ENCODE data around the gene TRIP12. TPM values are rescaled to one million over a fixed set of nuclear protein-coding genes. Genes with fewer than 3 reads are reported as not detected.
A peak's percentile ranks its signal among the peaks of the same experiment; 100 is the strongest.
"Not testable (repeated sequence)": the region's sequence is repeated elsewhere in the genome, so short reads cannot be mapped to it uniquely, and the experiment has no call there.

The TRIP12 gene
- total RNA-seq, 2 donors from 2014 or later = 127 to 160 TPM

GRCh38 chr2:229800997-229801754 is 120.6 kb downstream of the TRIP12 start:
- ATAC-seq (ENCODE audit: insufficient number of reproducible peaks, low FRiP score, low read depth) = no peak
- peaks cover 5% of the 10 kb centered on the region for H3K36me3 ChIP-seq
- peak; percentile 69 for TF ChIP-seq CTCF (IDR thresholded peaks at IDR 0.05)

GRCh38 chr2:229798446-229799155 is 123.2 kb downstream of the TRIP12 start:
- peak overlapping the region; percentile 19 to 56 for H3K27ac ChIP-seq

More at GRCh38 chr2:229800997-229801754, 120.6 kb downstream of the TRIP12 start:
- DNase-seq (ENCODE audit: low spot score) = peak; percentile 4
- no peak overlapping the region for H3K4me3 ChIP-seq
- peak overlapping the region in 1 of 2 donors; percentile 1 for H3K27ac ChIP-seq
- peaks cover 20 to 39% of the 10 kb centered on the region in 2 donors for H3K4me1 ChIP-seq (ENCODE audit: control insufficient read depth in 1 of 2, low read depth in 2 of 2)
- H3K27me3 ChIP-seq (replicated peaks; ENCODE audit: insufficient read depth) = no peaks in the 10 kb centered on the region
- no peaks in the 10 kb centered on the region for H3K9me3 ChIP-seq

GRCh38 chr2:229795058-229795457 is 126.8 kb downstream of the TRIP12 start:
- no peak for TF ChIP-seq CTCF (IDR thresholded peaks at IDR 0.05)

More at GRCh38 chr2:229798446-229799155, 123.2 kb downstream of the TRIP12 start:
- Histone ChIP-seq H3K9me3 (no peaks in the 10 kb centered on the region), H3K4me1 (ENCODE audit: control insufficient read depth in 1 of 2, low read depth in 2 of 2) (peaks cover 20 to 39% of the 10 kb centered on the region in 2 donors), H3K36me3 (peaks cover 12% of the 10 kb centered on the region), H3K4me3 (no peak overlapping the region), H3K27me3 (replicated peaks; ENCODE audit: insufficient read depth) (no peaks in the 10 kb centered on the region)
- DNase-seq (ENCODE audit: low spot score) (no peak), ATAC-seq (ENCODE audit: insufficient number of reproducible peaks, low FRiP score, low read depth) (no peak)
- no peak for TF ChIP-seq CTCF (IDR thresholded peaks at IDR 0.05)

GRCh38 chr2:229794636-229795035 is 127.2 kb downstream of the TRIP12 start:
- Histone ChIP-seq H3K4me1 (ENCODE audit: control insufficient read depth in 1 of 2, low read depth in 2 of 2) (peaks cover 12 to 25% of the 10 kb centered on the region in 2 donors), H3K4me3 (no peak overlapping the region), H3K36me3 (peaks cover 38% of the 10 kb centered on the region), H3K9me3 (no peaks in the 10 kb centered on the region), H3K27ac (no peak overlapping the region), H3K27me3 (replicated peaks; ENCODE audit: insufficient read depth) (no peaks in the 10 kb centered on the region)
- no peak for ATAC-seq (ENCODE audit: insufficient number of reproducible peaks, low FRiP score, low read depth)
- no peak for TF ChIP-seq CTCF (IDR thresholded peaks at IDR 0.05)
- no peak for DNase-seq (ENCODE audit: low spot score)

More at GRCh38 chr2:229795058-229795457, 126.8 kb downstream of the TRIP12 start:
- H3K27me3 ChIP-seq (replicated peaks; ENCODE audit: insufficient read depth) = no peaks in the 10 kb centered on the region
- ATAC-seq (ENCODE audit: insufficient number of reproducible peaks, low FRiP score, low read depth) (no peak), DNase-seq (ENCODE audit: low spot score) (no peak)
- H3K36me3 ChIP-seq = peaks cover 35% of the 10 kb centered on the region
- peaks cover 13 to 29% of the 10 kb centered on the region in 2 donors for H3K4me1 ChIP-seq (ENCODE audit: control insufficient read depth in 1 of 2, low read depth in 2 of 2)
- no peak overlapping the region for H3K4me3 ChIP-seq
- H3K9me3 ChIP-seq = no peaks in the 10 kb centered on the region
- no peak overlapping the region for H3K27ac ChIP-seq

- not testable (repeated sequence) for DNase-seq (ENCODE audit: low spot score); H3K27me3 ChIP-seq (replicated peaks; ENCODE audit: insufficient read depth); H3K27ac ChIP-seq; H3K9me3 ChIP-seq; ATAC-seq (ENCODE audit: insufficient number of reproducible peaks, low FRiP score, low read depth); H3K4me3 ChIP-seq
- H3K36me3 ChIP-seq = peaks cover 14% of the 10 kb centered on the region
- peaks cover 8 to 21% of the 10 kb centered on the region in 2 donors for H3K4me1 ChIP-seq (ENCODE audit: control insufficient read depth in 1 of 2, low read depth in 2 of 2)
Observed at GRCh38 chr2:229786289-229786688, 135.5 kb downstream of the TRIP12 start.
